ENCODE results near the gene MRPS7. TPM values are rescaled to one million over a fixed set of nuclear protein-coding genes. Genes with fewer than 3 reads are reported as not detected.

Gene MRPS7
- total RNA-seq, 1 experiment from 2014 or later: 94.7 TPM

DNA sequence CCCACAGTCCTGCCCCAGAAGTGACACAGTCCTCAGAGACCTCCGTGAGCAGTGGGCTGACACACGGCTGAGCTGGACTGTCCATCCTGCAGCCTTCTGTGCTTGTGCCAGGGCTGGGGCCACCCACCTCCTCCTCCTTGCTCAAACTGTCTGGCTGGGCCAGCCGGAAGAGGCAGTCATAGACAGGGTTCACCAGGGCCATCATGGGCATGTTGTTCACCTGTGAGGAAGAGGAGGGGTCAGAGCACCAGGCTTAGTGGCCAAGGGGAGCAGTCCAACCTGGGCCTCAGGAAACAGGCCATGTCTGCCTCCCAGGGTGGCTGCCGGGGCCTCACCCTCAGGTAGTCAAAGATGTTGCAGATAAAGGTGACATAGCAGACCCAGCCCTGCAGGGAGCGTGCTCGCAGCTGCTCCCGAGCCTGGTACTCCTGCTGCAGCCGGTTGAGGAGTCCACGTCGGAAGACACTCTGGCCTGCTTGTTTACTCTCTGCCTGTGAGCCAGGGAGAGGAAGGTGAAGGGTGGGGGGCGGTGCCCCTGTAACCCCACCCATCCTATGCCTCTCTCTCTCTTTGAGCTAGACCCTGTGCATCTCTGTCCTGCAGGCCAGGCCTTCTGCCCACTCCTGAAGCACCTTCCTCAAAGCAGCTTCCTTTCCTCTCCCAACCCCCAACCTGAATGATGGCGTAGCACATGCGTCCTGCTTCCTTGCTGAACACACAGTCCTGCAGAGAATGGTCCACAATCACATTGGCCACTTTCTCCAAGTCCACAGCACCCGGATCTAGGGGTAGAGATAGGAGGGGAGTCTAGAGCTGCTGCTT is 5.9 kb downstream of the MRPS7 start (continued):
- TF ChIP-seq, protein P1, sequence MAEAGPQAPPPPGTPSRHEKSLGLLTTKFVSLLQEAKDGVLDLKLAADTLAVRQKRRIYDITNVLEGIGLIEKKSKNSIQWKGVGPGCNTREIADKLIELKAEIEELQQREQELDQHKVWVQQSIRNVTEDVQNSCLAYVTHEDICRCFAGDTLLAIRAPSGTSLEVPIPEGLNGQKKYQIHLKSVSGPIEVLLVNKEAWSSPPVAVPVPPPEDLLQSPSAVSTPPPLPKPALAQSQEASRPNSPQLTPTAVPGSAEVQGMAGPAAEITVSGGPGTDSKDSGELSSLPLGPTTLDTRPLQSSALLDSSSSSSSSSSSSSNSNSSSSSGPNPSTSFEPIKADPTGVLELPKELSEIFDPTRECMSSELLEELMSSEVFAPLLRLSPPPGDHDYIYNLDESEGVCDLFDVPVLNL (CRISPR knock-in tag; IDR thresholded peaks at IDR 0.05; ENCODE audit: borderline replicate concordance, low read depth): no peak
- TF ChIP-seq, protein P2, sequence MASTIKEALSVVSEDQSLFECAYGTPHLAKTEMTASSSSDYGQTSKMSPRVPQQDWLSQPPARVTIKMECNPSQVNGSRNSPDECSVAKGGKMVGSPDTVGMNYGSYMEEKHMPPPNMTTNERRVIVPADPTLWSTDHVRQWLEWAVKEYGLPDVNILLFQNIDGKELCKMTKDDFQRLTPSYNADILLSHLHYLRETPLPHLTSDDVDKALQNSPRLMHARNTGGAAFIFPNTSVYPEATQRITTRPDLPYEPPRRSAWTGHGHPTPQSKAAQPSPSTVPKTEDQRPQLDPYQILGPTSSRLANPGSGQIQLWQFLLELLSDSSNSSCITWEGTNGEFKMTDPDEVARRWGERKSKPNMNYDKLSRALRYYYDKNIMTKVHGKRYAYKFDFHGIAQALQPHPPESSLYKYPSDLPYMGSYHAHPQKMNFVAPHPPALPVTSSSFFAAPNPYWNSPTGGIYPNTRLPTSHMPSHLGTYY (CRISPR knock-in tag; IDR thresholded peaks at IDR 0.05): no peak
- 0 out of 2 replicates have a peak, but pooled peaks have one; percentile 48 for TF ChIP-seq CREM (CRISPR knock-in tag; IDR thresholded peaks at IDR 0.05)
- TF ChIP-seq, protein P3, sequence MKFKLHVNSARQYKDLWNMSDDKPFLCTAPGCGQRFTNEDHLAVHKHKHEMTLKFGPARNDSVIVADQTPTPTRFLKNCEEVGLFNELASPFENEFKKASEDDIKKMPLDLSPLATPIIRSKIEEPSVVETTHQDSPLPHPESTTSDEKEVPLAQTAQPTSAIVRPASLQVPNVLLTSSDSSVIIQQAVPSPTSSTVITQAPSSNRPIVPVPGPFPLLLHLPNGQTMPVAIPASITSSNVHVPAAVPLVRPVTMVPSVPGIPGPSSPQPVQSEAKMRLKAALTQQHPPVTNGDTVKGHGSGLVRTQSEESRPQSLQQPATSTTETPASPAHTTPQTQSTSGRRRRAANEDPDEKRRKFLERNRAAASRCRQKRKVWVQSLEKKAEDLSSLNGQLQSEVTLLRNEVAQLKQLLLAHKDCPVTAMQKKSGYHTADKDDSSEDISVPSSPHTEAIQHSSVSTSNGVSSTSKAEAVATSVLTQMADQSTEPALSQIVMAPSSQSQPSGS (CRISPR knock-in tag; IDR thresholded peaks at IDR 0.05; ENCODE audit: borderline replicate concordance, low read depth): no peak
- TF ChIP-seq EMX1 (CRISPR knock-in tag; IDR thresholded peaks at IDR 0.05): no peak
- TF ChIP-seq, protein P4, sequence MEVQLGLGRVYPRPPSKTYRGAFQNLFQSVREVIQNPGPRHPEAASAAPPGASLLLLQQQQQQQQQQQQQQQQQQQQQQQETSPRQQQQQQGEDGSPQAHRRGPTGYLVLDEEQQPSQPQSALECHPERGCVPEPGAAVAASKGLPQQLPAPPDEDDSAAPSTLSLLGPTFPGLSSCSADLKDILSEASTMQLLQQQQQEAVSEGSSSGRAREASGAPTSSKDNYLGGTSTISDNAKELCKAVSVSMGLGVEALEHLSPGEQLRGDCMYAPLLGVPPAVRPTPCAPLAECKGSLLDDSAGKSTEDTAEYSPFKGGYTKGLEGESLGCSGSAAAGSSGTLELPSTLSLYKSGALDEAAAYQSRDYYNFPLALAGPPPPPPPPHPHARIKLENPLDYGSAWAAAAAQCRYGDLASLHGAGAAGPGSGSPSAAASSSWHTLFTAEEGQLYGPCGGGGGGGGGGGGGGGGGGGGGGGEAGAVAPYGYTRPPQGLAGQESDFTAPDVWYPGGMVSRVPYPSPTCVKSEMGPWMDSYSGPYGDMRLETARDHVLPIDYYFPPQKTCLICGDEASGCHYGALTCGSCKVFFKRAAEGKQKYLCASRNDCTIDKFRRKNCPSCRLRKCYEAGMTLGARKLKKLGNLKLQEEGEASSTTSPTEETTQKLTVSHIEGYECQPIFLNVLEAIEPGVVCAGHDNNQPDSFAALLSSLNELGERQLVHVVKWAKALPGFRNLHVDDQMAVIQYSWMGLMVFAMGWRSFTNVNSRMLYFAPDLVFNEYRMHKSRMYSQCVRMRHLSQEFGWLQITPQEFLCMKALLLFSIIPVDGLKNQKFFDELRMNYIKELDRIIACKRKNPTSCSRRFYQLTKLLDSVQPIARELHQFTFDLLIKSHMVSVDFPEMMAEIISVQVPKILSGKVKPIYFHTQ (CRISPR knock-in tag; IDR thresholded peaks at IDR 0.05): no peak
- no peak for TF ChIP-seq IRF2 (CRISPR knock-in tag; IDR thresholded peaks at IDR 0.05; ENCODE audit: borderline replicate concordance, low read depth)
- TF ChIP-seq, protein P5, sequence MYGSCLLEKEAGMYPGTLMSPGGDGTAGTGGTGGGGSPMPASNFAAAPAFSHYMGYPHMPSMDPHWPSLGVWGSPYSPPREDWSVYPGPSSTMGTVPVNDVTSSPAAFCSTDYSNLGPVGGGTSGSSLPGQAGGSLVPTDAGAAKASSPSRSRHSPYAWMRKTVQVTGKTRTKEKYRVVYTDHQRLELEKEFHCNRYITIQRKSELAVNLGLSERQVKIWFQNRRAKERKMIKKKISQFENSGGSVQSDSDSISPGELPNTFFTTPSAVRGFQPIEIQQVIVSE (CRISPR knock-in tag; IDR thresholded peaks at IDR 0.05; ENCODE audit: borderline replicate concordance): no peak
- no peak for TF ChIP-seq ZNF671 (CRISPR knock-in tag; IDR thresholded peaks at IDR 0.05)
- TF ChIP-seq, protein P6, sequence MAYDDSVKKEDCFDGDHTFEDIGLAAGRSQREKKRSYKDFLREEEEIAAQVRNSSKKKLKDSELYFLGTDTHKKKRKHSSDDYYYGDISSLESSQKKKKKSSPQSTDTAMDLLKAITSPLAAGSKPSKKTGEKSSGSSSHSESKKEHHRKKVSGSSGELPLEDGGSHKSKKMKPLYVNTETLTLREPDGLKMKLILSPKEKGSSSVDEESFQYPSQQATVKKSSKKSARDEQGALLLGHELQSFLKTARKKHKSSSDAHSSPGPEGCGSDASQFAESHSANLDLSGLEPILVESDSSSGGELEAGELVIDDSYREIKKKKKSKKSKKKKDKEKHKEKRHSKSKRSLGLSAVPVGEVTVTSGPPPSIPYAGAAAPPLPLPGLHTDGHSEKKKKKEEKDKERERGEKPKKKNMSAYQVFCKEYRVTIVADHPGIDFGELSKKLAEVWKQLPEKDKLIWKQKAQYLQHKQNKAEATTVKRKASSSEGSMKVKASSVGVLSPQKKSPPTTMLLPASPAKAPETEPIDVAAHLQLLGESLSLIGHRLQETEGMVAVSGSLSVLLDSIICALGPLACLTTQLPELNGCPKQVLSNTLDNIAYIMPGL (CRISPR knock-in tag; IDR thresholded peaks at IDR 0.05): no peak; the same call in 1 of the 2 replicates
- TF ChIP-seq, protein P7, sequence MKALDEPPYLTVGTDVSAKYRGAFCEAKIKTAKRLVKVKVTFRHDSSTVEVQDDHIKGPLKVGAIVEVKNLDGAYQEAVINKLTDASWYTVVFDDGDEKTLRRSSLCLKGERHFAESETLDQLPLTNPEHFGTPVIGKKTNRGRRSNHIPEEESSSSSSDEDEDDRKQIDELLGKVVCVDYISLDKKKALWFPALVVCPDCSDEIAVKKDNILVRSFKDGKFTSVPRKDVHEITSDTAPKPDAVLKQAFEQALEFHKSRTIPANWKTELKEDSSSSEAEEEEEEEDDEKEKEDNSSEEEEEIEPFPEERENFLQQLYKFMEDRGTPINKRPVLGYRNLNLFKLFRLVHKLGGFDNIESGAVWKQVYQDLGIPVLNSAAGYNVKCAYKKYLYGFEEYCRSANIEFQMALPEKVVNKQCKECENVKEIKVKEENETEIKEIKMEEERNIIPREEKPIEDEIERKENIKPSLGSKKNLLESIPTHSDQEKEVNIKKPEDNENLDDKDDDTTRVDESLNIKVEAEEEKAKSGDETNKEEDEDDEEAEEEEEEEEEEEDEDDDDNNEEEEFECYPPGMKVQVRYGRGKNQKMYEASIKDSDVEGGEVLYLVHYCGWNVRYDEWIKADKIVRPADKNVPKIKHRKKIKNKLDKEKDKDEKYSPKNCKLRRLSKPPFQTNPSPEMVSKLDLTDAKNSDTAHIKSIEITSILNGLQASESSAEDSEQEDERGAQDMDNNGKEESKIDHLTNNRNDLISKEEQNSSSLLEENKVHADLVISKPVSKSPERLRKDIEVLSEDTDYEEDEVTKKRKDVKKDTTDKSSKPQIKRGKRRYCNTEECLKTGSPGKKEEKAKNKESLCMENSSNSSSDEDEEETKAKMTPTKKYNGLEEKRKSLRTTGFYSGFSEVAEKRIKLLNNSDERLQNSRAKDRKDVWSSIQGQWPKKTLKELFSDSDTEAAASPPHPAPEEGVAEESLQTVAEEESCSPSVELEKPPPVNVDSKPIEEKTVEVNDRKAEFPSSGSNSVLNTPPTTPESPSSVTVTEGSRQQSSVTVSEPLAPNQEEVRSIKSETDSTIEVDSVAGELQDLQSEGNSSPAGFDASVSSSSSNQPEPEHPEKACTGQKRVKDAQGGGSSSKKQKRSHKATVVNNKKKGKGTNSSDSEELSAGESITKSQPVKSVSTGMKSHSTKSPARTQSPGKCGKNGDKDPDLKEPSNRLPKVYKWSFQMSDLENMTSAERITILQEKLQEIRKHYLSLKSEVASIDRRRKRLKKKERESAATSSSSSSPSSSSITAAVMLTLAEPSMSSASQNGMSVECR (CRISPR knock-in tag; IDR thresholded peaks at IDR 0.05; ENCODE audit: borderline replicate concordance): no peak
- no peak for TF ChIP-seq TEAD1 (CRISPR knock-in tag; IDR thresholded peaks at IDR 0.05)
- no peak for TF ChIP-seq ETV6 (CRISPR knock-in tag; IDR thresholded peaks at IDR 0.05)
- TF ChIP-seq, protein P8, sequence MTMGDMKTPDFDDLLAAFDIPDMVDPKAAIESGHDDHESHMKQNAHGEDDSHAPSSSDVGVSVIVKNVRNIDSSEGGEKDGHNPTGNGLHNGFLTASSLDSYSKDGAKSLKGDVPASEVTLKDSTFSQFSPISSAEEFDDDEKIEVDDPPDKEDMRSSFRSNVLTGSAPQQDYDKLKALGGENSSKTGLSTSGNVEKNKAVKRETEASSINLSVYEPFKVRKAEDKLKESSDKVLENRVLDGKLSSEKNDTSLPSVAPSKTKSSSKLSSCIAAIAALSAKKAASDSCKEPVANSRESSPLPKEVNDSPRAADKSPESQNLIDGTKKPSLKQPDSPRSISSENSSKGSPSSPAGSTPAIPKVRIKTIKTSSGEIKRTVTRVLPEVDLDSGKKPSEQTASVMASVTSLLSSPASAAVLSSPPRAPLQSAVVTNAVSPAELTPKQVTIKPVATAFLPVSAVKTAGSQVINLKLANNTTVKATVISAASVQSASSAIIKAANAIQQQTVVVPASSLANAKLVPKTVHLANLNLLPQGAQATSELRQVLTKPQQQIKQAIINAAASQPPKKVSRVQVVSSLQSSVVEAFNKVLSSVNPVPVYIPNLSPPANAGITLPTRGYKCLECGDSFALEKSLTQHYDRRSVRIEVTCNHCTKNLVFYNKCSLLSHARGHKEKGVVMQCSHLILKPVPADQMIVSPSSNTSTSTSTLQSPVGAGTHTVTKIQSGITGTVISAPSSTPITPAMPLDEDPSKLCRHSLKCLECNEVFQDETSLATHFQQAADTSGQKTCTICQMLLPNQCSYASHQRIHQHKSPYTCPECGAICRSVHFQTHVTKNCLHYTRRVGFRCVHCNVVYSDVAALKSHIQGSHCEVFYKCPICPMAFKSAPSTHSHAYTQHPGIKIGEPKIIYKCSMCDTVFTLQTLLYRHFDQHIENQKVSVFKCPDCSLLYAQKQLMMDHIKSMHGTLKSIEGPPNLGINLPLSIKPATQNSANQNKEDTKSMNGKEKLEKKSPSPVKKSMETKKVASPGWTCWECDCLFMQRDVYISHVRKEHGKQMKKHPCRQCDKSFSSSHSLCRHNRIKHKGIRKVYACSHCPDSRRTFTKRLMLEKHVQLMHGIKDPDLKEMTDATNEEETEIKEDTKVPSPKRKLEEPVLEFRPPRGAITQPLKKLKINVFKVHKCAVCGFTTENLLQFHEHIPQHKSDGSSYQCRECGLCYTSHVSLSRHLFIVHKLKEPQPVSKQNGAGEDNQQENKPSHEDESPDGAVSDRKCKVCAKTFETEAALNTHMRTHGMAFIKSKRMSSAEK (CRISPR knock-in tag; IDR thresholded peaks at IDR 0.05; ENCODE audit: borderline replicate concordance): no peak
- no peak for TF ChIP-seq ESRRA (CRISPR knock-in tag; IDR thresholded peaks at IDR 0.05; ENCODE audit: borderline replicate concordance)
- no peak for TF ChIP-seq ZNF423 (CRISPR knock-in tag; IDR thresholded peaks at IDR 0.05)
- TF ChIP-seq SMAD3 (CRISPR knock-in tag; IDR thresholded peaks at IDR 0.05; ENCODE audit: borderline replicate concordance): no peak
- TF ChIP-seq, protein P9, sequence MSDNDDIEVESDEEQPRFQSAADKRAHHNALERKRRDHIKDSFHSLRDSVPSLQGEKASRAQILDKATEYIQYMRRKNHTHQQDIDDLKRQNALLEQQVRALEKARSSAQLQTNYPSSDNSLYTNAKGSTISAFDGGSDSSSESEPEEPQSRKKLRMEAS (CRISPR knock-in tag; IDR thresholded peaks at IDR 0.05): peak; percentile 49; the same call in 1 of the 2 replicates
- no peak for TF ChIP-seq HMGA2 (CRISPR knock-in tag; IDR thresholded peaks at IDR 0.05)
